HepG2 (cell line): ENCODE results near the gene SCMH1. TPM values are rescaled to one million over a fixed set of nuclear protein-coding genes. Genes with fewer than 3 reads are reported as not detected.

Experiments used
- ATAC-seq: fragments of 200-7000 bp; cut with Tn5 transposase; 3 replicates; pipeline ENCODE4 v1.9.1; 2020; ENCODE audit warnings: mild to moderate bottlenecking, moderate library complexity
- BruUV-seq: library from RNA; stranded (reverse); fragments of 400-500 nt; replicated peaks from 2 replicates; lab custom pipeline; 2021; lab: Mats Ljungman, UMichigan
- CTCF ChIA-PET: fragments of 300-600 bp; formaldehyde crosslinking; extraction: SDS; loops from one replicate; lab custom pipeline; 2021; ENCODE audit warnings: low total read pairs, inconsistent platforms, low intra/inter-chr PET ratio; lab: Yijun Ruan, JAX
- POLR2A ChIA-PET: fragments of 350-600 bp; sonication (Branson Sonifier 250); formaldehyde crosslinking; loops from one replicate; lab custom pipeline; 2020; ENCODE audit warnings: antibody characterized with exemption, inconsistent platforms; lab: Yijun Ruan, JAX
- DNase-seq: peaks from one replicate; pipeline ENCODE4 v3.0.0-alpha.2; 2015; ENCODE audit warnings: low spot score
- FAIRE-seq: peaks from 3 replicates; lab custom pipeline; 2011; peaks lifted over from hg19 to GRCh38; lab: Jason Lieb, UNC
- H2AFZ ChIP-seq: one replicate; pipeline ENCODE4 v1.6.1; 2011; ENCODE audit warnings: low read length, inconsistent platforms
- H3K27ac ChIP-seq: fragments of 300-600 bp; 3 replicates; pipeline ENCODE4 v1.8.0; 2011; ENCODE audit warnings: mixed run types, mild to moderate bottlenecking, mixed read lengths, low read length, inconsistent platforms; ENCODE audit not compliant: insufficient read depth; ENCODE audit errors: extremely low read length
- H3K27me3 ChIP-seq, 2 experiments: fragments of 200-600 bp in 1 of 2; 2 replicates in 1 of 2; 3 replicates in 1 of 2; pipeline versions ENCODE4 v1.6.0 to v1.8.0; 2011; ENCODE audit warnings: low read length in 2 of 2, mild to moderate bottlenecking in 2 of 2, moderate library complexity in 2 of 2, inconsistent platforms in 1 of 2; ENCODE audit not compliant: insufficient read depth in 2 of 2, control insufficient read depth in 1 of 2
- H3K36me3 ChIP-seq, 2 experiments: fragments of 200-600 bp in 1 of 2; replicated peaks in 1 of 2; 2 replicates in 1 of 2; 3 replicates in 1 of 2; pipeline versions ENCODE4 v1.5.1 to v1.8.0; 2011; ENCODE audit warnings: low read length in 2 of 2, inconsistent platforms in 1 of 2; ENCODE audit not compliant: insufficient read depth in 2 of 2, control insufficient read depth in 1 of 2
- H3K4me1 ChIP-seq: 2 replicates; pipeline ENCODE4 v1.5.1; 2012; ENCODE audit warnings: low read length, inconsistent platforms; ENCODE audit not compliant: insufficient read depth
- H3K4me2 ChIP-seq: 2 replicates; pipeline ENCODE4 v1.6.0; 2011; ENCODE audit warnings: low read depth, low read length, inconsistent platforms
- H3K4me3 ChIP-seq, 3 experiments: fragments of 200-600 bp in 1 of 3; sonication (generic), shearing (Covaris generic) in 1 of 3; replicated peaks in 1 of 3; 2 replicates each; pipeline ENCODE4 v1.5.1; 2011 to 2016; ENCODE audit warnings: low read length in 3 of 3, inconsistent platforms in 2 of 3, low read depth in 2 of 3, mild to moderate bottlenecking in 2 of 3, control low read depth in 1 of 3, mixed read lengths in 1 of 3; ENCODE audit not compliant: insufficient read depth in 1 of 3
- H3K79me2 ChIP-seq: one replicate; pipeline ENCODE4 v1.6.1; 2011; ENCODE audit warnings: low read length, inconsistent platforms; ENCODE audit not compliant: insufficient read depth
- H3K9ac ChIP-seq: 2 replicates; pipeline ENCODE4 v1.6.0; 2011; ENCODE audit warnings: mild to moderate bottlenecking, low read depth, low read length, inconsistent platforms; ENCODE audit not compliant: insufficient read depth
- H3K9me3 ChIP-seq: 2 replicates; pipeline ENCODE4 v1.5.1; 2012; ENCODE audit warnings: mild to moderate bottlenecking, low read length
- H4K20me1 ChIP-seq: 2 replicates; pipeline ENCODE4 v1.6.0; 2011; ENCODE audit warnings: inconsistent platforms, mild to moderate bottlenecking, low read length, moderate library complexity; ENCODE audit not compliant: insufficient read depth
- CHD2 ChIP-seq: IDR thresholded peaks from 2 replicates; pipeline ENCODE4 v1.6.1; 2011; ENCODE audit warnings: low read depth, low read length, improper control_type of control experiment
- CREB3 ChIP-seq: sonication (generic); formaldehyde crosslinking; IDR thresholded peaks from 2 replicates; pipeline ENCODE4 v1.5.0; 2020; ENCODE audit warnings: missing genetic modification reagents
- IRX3 ChIP-seq: sonication (generic); formaldehyde crosslinking; IDR thresholded peaks from 2 replicates; pipeline ENCODE4 v1.8.1; 2023; ENCODE audit warnings: mild to moderate bottlenecking, low read depth, missing genetic modification reagents, borderline replicate concordance
- MLXIP ChIP-seq: sonication (generic); formaldehyde crosslinking; IDR thresholded peaks from 2 replicates; pipeline ENCODE4 v1.9.0; 2021; ENCODE audit warnings: missing genetic modification reagents, borderline replicate concordance
- NONO ChIP-seq, 2 experiments: fragments of 450-650 bp in 1 of 2; sonication (generic) in 1 of 2; formaldehyde crosslinking in 1 of 2; IDR thresholded peaks in 1 of 2; conservative IDR thresholded peaks in 1 of 2; 2 replicates each; pipeline versions ENCODE4 v1.6.1 to v1.8.0; 2017 to 2022; ENCODE audit warnings: mild to moderate bottlenecking in 1 of 2, missing genetic modification reagents in 1 of 2, moderate library complexity in 1 of 2
- PCBP1 ChIP-seq: fragments of 200-400 bp; formaldehyde crosslinking; IDR thresholded peaks from 2 replicates; pipeline ENCODE4 v1.6.1; 2017; ENCODE audit warnings: mild to moderate bottlenecking, low read depth, low read length, borderline replicate concordance
- PITX1 ChIP-seq: sonication (generic); formaldehyde crosslinking; IDR thresholded peaks from 2 replicates; pipeline ENCODE4 v1.5.1; 2020; ENCODE audit warnings: mild to moderate bottlenecking, missing genetic modification reagents
- TOPORS ChIP-seq: sonication (generic); formaldehyde crosslinking; IDR thresholded peaks from 2 replicates; pipeline ENCODE4 v1.8.0; 2023; ENCODE audit warnings: mild to moderate bottlenecking, missing genetic modification reagents
- ZBED4 ChIP-seq: sonication (generic); formaldehyde crosslinking; IDR thresholded peaks from 2 replicates; pipeline ENCODE4 v1.4.0; 2020; ENCODE audit warnings: missing genetic modification reagents, borderline replicate concordance
- ZBTB14 ChIP-seq: sonication (generic); formaldehyde crosslinking; IDR thresholded peaks from 2 replicates; pipeline ENCODE4 v1.4.0; 2020; ENCODE audit warnings: missing genetic modification reagents
- ZNF549 ChIP-seq: sonication (generic); formaldehyde crosslinking; IDR thresholded peaks from 2 replicates; pipeline ENCODE4 v1.5.0; 2020; ENCODE audit warnings: missing genetic modification reagents
- ZNF710 ChIP-seq: sonication (generic); formaldehyde crosslinking; IDR thresholded peaks from 2 replicates; pipeline ENCODE4 v1.5.0; 2020; ENCODE audit warnings: mild to moderate bottlenecking, missing genetic modification reagents, borderline replicate concordance
- WGBS: methylation state at CpG from one replicate; pipeline ENCODE4 v1.1.6; 2017; ENCODE audit warnings: low lambda C conversion rate; 5-methylcytosine and 5-hydroxymethylcytosine counted together
- in situ Hi-C: cut with HindIII; loops from 2 replicates; pipeline ENCODE4 v1.10.0; 2017; ENCODE audit warnings: low pct_unique_long_range_greater_than_20kb; ENCODE audit not compliant: extremely low pct_ligation_motif_present
- intact Hi-C: fragments of 100-400 bp; cut with micrococcal nuclease; formaldehyde crosslinking; loops from one replicate; pipeline ENCODE4 v1.10.0; 2022; ENCODE audit not compliant: unreplicated experiment
- polyA plus RNA-seq, 8 experiments: library from polyadenylated mRNA; depleted of rRNA in 3 of 8; stranded (reverse) in 7 of 8; unstranded in 1 of 8; fragments of >200 nt; fragmentation: Illumina TruSeq in 4 of 8; extraction: Trizol in 4 of 8; gene quantifications; 2 replicates each; pipeline versions ENCODE4 v1.2.1 to v1.2.3, GENCODE V29; 2011 to 2016; ENCODE audit warnings: low read depth in 4 of 8, missing spikeins in 1 of 8, mixed read lengths in 1 of 8; ENCODE audit not compliant: insufficient read depth in 1 of 8
- total RNA-seq, 5 experiments: library from RNA; depleted of rRNA; stranded (reverse); fragments of >200 nt; fragmentation: Illumina TruSeq; extraction: Trizol; gene quantifications; 2 replicates each; pipeline ENCODE4 v1.2.3, GENCODE V29; 2016; ENCODE audit warnings: low read depth in 1 of 5

Gene SCMH1
- total and polyA plus RNA-seq, 2 of the 13 experiments (the other 11 are each of a cell fraction or from before 2014, with no cell fraction given), result 41.8 to 52.6 TPM

- Histone ChIP-seq H3K27me3 (peaks cover 5 to 21% of the 10 kb centered on the region in 2 experiments; a peak in 2 of 5 replicates), H3K27ac (no peak overlapping the region), H3K79me2 (no peaks in the 10 kb centered on the region), H3K4me2 (no peak overlapping the region), H4K20me1 (no peaks in the 10 kb centered on the region), H3K9me3 (no peaks in the 10 kb centered on the region), H3K9ac (no peak overlapping the region), H3K36me3 (no peaks in the 10 kb centered on the region), H3K4me3 (no peak overlapping the region), H3K4me1 (no peaks in the 10 kb centered on the region), H2AFZ (no peak overlapping the region)
- no peak for TF ChIP-seq CHD2
- TF ChIP-seq ZBED4 (CRISPR knock-in tag), result no peak
- no peak for TF ChIP-seq IRX3 (CRISPR knock-in tag)
- no peak for TF ChIP-seq ZNF549 (CRISPR knock-in tag)
- no peak for TF ChIP-seq ZNF710 (CRISPR knock-in tag)
- no peak for TF ChIP-seq NONO (IDR thresholded peaks at IDR 0.05)
- TF ChIP-seq NONO (CRISPR knock-in tag; conservative IDR thresholded peaks at IDR 0.05), result no peak
- TF ChIP-seq ZBTB14, result no peak
- TF ChIP-seq MLXIP (CRISPR knock-in tag), result no peak
- TF ChIP-seq TOPORS (CRISPR knock-in tag), result no peak
- TF ChIP-seq PCBP1, result no peak
- no peak for TF ChIP-seq CREB3 (CRISPR knock-in tag)
- no peak for TF ChIP-seq PITX1
- CTCF ChIA-PET, result no interaction called here
- ATAC-seq (peak; percentile 54; the same call in 1 of the 3 replicates), FAIRE-seq (no peak), DNase-seq (no peak)
- in situ Hi-C loops, result no loop called here
- BruUV-seq, result no TSS peak
- intact Hi-C loops, result no loop called here
- WGBS, result 16% methylated on average over 6 of the region's 9 CpGs
- POLR2A ChIA-PET, result no interaction called here
These were observed 33.7 kb upstream of the SCMH1 start for GRCh38 chr1:41275831-41276230.
